GM18907 (cell line): Measurements from ENCODE around the gene PPA1.
A peak's percentile ranks its signal among the peaks of the same experiment; 100 is the strongest.
"Not testable (repeated sequence)": the region's sequence is repeated elsewhere in the genome, so short reads cannot be mapped to it uniquely, and the experiment has no call there.

Source experiments
- ATAC-seq: cut with Tn5 transposase; IDR thresholded peaks from one replicate; pipeline ENCODE4 v1.9.1; 2021; ENCODE audit warnings: mild to moderate bottlenecking, moderate library complexity; ENCODE audit not compliant: unreplicated experiment

PPA1 gene

GRCh38 chr10:70233109-70233938 lies at the start of gene PPA1:
PPA1 (minus strand) TSS chr10:70233429; CDS start chr10:70233327, 102 bp downstream.
- ATAC-seq: peak; percentile 86

GRCh38 chr10:70281609-70282008 lies 48.4 kb upstream of the PPA1 start:
- ATAC-seq: no peak

GRCh38 chr10:70280099-70280498 lies 46.9 kb upstream of the PPA1 start:
- ATAC-seq: no peak

DNA sequence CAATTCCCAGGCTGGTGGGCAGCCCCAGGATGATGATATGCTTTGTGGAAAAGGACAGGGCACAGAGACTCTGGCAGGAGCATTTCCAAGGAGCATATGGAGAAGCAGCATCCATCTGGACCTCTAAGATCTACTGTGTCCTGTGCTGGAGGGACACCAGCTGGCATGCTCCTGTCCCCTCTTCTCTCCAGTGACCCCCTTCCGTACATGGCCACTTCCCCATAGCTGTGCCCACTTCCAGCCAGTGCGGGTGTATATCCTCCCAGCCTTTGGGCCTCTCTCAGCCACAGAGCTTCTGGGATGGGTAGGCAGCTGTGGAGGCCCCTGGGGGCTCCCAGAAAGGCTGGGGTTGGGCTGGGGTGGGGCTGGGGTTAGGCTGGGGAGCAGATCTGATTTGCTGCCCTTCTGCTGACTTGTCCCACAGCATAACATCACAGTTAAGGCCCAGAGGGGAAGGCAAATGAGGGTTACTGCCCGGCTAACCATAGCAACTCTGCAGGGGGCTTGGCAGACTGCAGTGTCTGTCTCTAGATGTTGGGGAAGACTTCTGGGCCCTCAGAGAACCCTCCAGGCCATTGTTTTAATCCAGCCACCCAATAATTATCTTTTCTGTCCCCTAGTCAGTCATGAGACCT lies 44.3 kb upstream of the PPA1 start:
- no peak for ATAC-seq

- ATAC-seq: no peak
These were observed 41.4 kb upstream of the PPA1 start for GRCh38 chr10:70274643-70275042.

DNA sequence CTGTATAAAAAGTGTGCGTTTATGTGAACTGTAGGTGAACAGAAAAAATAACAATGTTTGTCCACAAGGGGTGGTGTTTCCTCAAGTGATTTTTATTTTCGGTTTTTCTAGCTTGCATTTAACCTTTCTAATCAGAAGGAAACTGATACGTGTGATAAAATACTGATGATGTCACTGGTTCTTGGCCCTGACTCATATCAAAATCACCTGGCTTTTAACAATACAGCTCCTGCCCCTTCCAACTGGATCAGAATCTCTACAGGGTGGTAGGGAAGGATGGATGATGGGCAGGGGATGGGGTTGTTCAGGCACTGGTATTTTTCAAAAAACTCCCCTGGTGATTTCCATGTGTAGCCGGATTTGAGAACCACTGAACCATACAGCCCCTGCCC lies 39.7 kb upstream of the PPA1 start:
- peak; percentile 69 for ATAC-seq

- no peak for ATAC-seq
These were observed 39.0 kb upstream of the PPA1 start for GRCh38 chr10:70271996-70272924.

- ATAC-seq: no peak
These were observed 37.7 kb upstream of the PPA1 start for GRCh38 chr10:70270952-70271351.

DNA sequence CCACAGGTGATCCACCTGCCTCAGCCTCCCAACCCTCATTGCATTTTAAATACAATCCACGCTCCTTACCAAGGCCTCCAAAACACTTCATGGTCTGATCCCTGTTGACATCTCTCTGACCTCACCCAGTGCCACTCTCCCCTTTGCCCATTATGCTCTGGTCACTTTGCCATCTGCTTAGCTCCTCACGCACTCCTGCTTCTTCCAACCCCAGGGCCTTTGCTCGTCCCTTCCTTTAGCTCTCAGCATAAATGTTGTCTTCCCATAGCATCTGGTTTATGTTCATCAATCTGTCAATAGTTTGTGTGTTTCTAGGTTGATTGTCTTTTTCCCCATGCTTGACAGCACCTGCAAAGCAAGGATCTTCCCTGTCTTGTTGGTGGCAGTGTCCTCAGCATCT lies 36.5 kb upstream of the PPA1 start:
- no peak for ATAC-seq

DNA sequence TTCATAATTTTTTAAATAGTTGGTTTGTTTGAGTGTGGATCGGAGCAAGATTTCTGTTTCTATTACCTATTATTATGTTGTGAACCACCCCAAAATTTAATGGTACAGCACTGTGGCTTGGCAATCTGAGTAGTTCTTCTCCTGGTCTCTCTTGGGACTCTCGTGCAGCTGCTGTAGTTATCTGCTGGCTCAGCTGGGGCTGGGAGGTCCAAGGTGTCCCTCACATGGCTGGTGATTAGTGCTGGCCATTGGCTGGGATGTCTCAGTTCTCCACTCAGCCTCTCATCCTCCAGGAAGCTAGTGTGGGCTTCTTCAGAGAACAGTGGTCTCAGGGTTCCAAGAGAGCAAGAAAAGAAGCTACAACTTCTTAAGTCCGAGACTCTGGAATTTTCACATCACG lies 35.1 kb upstream of the PPA1 start:
- ATAC-seq: no peak

DNA sequence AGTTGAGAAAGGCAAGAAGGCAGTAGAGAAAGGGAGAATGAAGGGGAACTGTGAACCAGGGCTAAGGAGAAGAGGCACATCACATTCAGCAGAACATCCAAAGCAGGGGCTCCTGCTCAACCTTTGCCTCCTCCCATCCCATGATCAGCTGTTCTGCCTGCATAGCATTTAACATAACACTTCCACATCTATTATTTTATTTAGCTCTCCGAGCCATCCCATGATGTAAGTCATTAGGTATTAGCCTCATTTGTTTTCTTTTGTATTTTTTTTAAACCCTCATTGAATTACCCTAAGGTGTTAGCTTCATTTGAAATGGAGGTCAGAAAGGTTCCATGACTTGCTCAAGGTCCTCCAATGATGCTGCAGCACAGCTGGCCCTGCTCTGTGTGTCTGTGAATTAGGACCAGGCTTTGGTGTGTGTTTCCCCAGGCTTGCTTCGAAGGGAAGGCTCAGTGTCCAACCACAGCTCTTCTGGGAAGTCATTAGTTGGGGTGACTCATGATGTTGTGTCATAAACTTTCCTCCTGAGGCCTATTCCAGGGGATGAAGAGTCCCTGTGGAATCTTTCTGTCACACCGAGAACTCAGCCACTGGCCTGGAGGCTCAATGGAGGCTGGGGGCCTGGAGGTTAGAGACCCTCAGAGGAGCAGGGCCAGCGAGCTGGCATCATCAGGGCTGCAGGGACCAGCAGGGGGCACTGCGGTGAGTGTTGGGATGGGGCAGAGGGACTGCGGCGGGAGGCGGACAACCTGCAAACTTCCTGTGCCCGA lies 34.1 kb upstream of the PPA1 start:
- ATAC-seq: no peak

DNA sequence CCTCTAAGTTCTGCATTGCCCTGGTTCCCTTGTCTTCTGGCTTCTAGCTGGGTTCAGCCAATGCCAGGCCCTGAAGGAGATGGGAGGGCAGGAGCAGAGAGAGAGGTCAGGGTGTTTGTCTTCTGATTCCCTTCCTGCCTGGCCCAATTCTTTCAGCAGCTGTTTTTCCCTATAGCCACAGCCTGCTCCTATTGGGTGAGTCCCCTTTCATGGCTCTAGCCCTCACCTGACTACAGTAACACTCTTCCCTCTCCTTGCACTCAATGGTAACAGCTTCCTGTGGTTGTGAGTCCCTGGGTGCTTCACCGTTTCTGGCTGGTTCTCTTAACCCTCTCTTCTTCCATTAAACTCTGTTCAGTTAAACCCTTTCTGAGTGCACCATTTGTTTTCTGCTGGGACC lies 33.5 kb upstream of the PPA1 start:
- ATAC-seq: no peak

DNA sequence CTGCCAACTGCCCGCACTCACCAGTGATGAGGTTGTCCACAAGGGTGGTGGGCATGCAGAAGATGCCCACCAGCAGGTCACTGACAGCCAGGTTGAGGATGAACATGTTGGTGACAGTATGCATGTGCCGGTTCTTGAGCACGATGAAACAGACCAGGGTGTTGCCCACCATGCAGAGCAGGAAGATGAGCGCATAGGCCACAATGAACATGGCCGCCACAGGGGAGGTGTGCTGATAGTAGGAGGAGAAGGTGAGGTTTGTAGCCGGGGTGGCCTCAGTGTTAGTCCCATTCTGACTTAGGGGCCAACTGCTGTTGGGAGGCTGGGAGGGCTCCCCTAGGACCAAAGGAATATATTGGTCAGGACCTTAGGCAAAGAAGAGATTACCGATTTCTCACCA lies 32.8 kb upstream of the PPA1 start:
- ATAC-seq: no peak

- ATAC-seq: no peak
These were observed 31.9 kb upstream of the PPA1 start for GRCh38 chr10:70265032-70265689.

- no peak for ATAC-seq
These were observed 27.5 kb upstream of the PPA1 start for GRCh38 chr10:70260734-70261133.

DNA sequence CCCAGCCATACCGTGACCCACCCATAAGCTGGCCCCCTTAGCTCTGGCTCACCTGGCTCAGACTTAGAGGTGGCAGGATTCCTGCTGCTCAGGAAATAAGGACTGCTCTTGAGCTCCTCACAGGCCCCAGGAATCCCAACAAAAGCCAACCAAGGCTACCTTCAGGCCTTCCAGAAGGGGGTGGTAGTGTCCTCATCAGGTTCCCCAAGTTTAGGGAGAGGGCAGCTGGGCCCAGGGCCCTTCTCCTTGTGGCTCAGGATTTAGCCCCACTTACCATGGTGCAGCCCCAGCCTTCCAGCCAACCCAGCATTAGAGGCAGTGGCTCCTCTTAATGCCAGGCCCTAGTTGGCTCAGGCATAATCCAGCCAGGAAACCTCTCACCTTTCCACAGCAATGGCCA lies 27.0 kb upstream of the PPA1 start:
- ATAC-seq: no peak

DNA sequence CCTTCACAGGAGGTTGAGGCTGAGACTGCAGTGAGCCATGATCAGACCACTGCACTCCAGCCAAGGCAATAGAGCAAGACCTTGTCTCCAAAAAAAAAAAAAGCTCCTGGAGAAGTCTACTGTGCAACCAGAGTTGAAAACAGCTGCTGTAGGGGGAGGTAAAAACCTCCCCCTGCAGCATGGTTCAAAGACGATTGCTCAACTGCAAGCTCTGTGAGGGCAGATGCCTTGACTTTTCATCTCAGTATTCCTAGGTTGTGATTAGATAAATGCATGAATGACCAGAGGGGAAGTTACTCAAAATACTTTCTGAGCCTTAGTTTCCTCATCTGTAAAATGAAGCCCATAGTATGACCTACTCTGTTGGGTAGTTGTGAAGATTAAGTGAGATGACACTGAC lies 25.0 kb upstream of the PPA1 start:
- no peak for ATAC-seq

DNA sequence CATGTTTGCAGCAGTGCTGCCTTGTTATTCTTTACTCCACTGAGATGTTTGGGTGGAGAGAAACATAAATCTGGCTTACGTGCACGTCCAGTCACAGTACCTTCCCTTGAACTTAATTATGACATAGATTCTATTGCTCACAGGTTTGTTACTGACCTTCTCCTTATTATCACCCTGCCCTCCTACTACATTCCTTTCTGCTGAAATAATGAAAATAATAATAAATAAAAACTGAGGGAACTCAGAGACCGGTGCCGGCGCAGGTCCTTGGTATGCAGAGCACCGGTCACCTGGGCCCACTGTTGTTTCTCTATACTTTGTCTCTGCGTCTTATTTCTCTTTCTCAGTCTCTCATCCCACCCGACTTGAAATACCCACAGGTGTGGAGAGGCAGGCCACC lies 24.6 kb upstream of the PPA1 start:
- ATAC-seq: not testable (repeated sequence)

- no peak for ATAC-seq
These were observed 23.2 kb upstream of the PPA1 start for GRCh38 chr10:70256463-70256862.
